Adrenal gland (tissue), 12 donors: ENCODE results near the gene NPS. TPM values are rescaled to one million over a fixed set of nuclear protein-coding genes. Genes with fewer than 3 reads are reported as not detected.

ENCODE experiments used
- DNase-seq, 7 donors: peaks; one replicate each; pipeline ENCODE4 v3.0.0-alpha.2; 2019 to 2020
- H3K27ac ChIP-seq, 5 donors: fragments of 200-600 bp; sonication (generic) in 4 of 5; 1 replicate in 3 of 5; 2 replicates in 2 of 5; pipeline versions ENCODE4 v1.5.1 to v1.8.0; 2016 to 2020; ENCODE audit warnings: mild to moderate bottlenecking in 1 of 5
- H3K27me3 ChIP-seq: fragments of 200-600 bp; 2 replicates; pipeline ENCODE4 v1.8.0; 2021
- H3K36me3 ChIP-seq, 2 donors: fragments of 200-600 bp; replicated peaks in 1 of 2; 1 replicate in 1 of 2; 2 replicates in 1 of 2; pipeline versions ENCODE4 v1.5.1 to v1.8.0; 2018 to 2022
- H3K4me1 ChIP-seq, 2 donors: fragments of 200-600 bp; replicated peaks in 1 of 2; 1 replicate in 1 of 2; 2 replicates in 1 of 2; pipeline versions ENCODE4 v1.5.1 to v1.8.0; 2018 to 2021
- H3K4me3 ChIP-seq, 4 donors: fragments of 200-600 bp; sonication (generic) in 3 of 4; one replicate each; pipeline ENCODE4 v1.5.1; 2016 to 2018
- H3K9me3 ChIP-seq, 3 donors: fragments of 200-600 bp; sonication (generic) in 1 of 3; replicated peaks in 1 of 3; 1 replicate in 2 of 3; 2 replicates in 1 of 3; pipeline versions ENCODE4 v1.5.1 to v1.8.0; 2016 to 2021
- CTCF ChIP-seq, 6 experiments: fragments of 450-650 bp in 4 of 6; fragments of 200-600 bp in 2 of 6; sonication (generic) in 1 of 6; IDR thresholded peaks; 1 replicate in 5 of 6; 2 replicates in 1 of 6; pipeline versions ENCODE4 v1.5.1 to v1.8.0; 2016 to 2021; ENCODE audit warnings: antibody characterized with exemption in 6 of 6, mild to moderate bottlenecking in 2 of 6, moderate library complexity in 1 of 6
- POLR2A ChIP-seq, 2 donors: fragments of 450-650 bp; IDR thresholded peaks; one replicate each; pipeline ENCODE4 v1.6.1; 2017; ENCODE audit warnings: antibody characterized with exemption in 2 of 2, mild to moderate bottlenecking in 2 of 2, moderate library complexity in 1 of 2
- WGBS, 4 donors: extraction: QIAGEN DNeasy Blood & Tissue Kit in 2 of 4; methylation state at CpG; one replicate each; pipeline versions ENCODE4 v1.1.5 to v1.1.7; 2013 to 2017; 5-methylcytosine and 5-hydroxymethylcytosine counted together
- intact Hi-C, 2 donors: fragments of 100-400 bp; cut with DNase I; formaldehyde crosslinking; loops; one replicate each; pipeline versions ENCODE4 v1.14.1 to v1.15.0; 2022 to 2023
- polyA plus RNA-seq, 3 donors: library from polyadenylated mRNA; stranded (reverse); fragments of 200-250 nt in 2 of 3; fragments of 350-450 nt in 1 of 3; fragmentation: Illumina TruSeq in 1 of 3; extraction: RNeasy Lipid Tissue Mini Kit (QIAGEN cat#74804) in 1 of 3; gene quantifications; one replicate each; pipeline ENCODE4 v1.2.3, GENCODE V29; 2013 to 2014
- total RNA-seq, 9 donors: library from RNA; depleted of rRNA in 4 of 9; stranded (reverse); fragments of >200 nt in 4 of 9; fragments of 120-200 nt in 1 of 9; fragmentation: NEBNext Ultra II Directional in 1 of 9; extraction: Animal tissue kit (Norgen Biotek cat#: 25700) in 1 of 9; gene quantifications; one replicate each; pipeline versions ENCODE4 v1.1.0 to v1.2.4, GENCODE V29; 2013 to 2023
- donor health status: healthy with polysubstance abuse.
- donor health status: Bipolar disorder and iron deficiency.
- donor health status: DM: yes; HTN: yes; CAD: no.
- donor health status: DM: no; HTN: no; CAD: no.
- donor health status: DM: no; HTN: no; CAD: no.
- donor health status: DM: yes; HTN: yes; CAD: no.

NPS gene
- total and polyA plus RNA-seq, 12 donors = not detected

GRCh38 chr10:127526161-127526560, 22.9 kb upstream of the NPS start:
- no peaks in the 10 kb centered on the region for H3K4me1 ChIP-seq
- no peak overlapping the region for H3K27ac ChIP-seq
- H3K27me3 ChIP-seq = no peaks in the 10 kb centered on the region
- H3K4me3 ChIP-seq = no peak overlapping the region
- intact Hi-C loops = no loop called here
- no peaks in the 10 kb centered on the region for H3K9me3 ChIP-seq
- no peak for DNase-seq
- no peak for TF ChIP-seq CTCF (IDR thresholded peaks at IDR 0.05)
- no peak for TF ChIP-seq POLR2A (IDR thresholded peaks at IDR 0.05)
- WGBS, 4 donors = 72 to 87% (median 83%) methylated on average over 4 of the region's 4 CpGs
- no peaks in the 10 kb centered on the region for H3K36me3 ChIP-seq

GRCh38 chr10:127527320-127527719, 21.8 kb upstream of the NPS start:
- WGBS, 4 donors = 68 to 72% (median 69%) methylated on average over 4 of the region's 4 CpGs

GRCh38 chr10:127527891-127528290, 21.2 kb upstream of the NPS start:
- no peak overlapping the region for H3K4me3 ChIP-seq
- no peaks in the 10 kb centered on the region for H3K4me1 ChIP-seq
- no peak overlapping the region for H3K27ac ChIP-seq
- WGBS, 4 donors = 60 to 70% (median 68%) methylated on average over 8 of the region's 8 CpGs
- H3K36me3 ChIP-seq = no peaks in the 10 kb centered on the region
- intact Hi-C loops = no loop called here
- TF ChIP-seq CTCF (IDR thresholded peaks at IDR 0.05) = no peak
- TF ChIP-seq POLR2A (IDR thresholded peaks at IDR 0.05) = no peak
- no peaks in the 10 kb centered on the region for H3K27me3 ChIP-seq
- peak in 1 of 7 donors; percentile 25 for DNase-seq
- no peaks in the 10 kb centered on the region for H3K9me3 ChIP-seq

More at GRCh38 chr10:127527320-127527719, 21.8 kb upstream of the NPS start:
- H3K27me3 ChIP-seq = no peaks in the 10 kb centered on the region
- intact Hi-C loops = no loop called here
- no peaks in the 10 kb centered on the region for H3K4me1 ChIP-seq
- no peaks in the 10 kb centered on the region for H3K36me3 ChIP-seq
- no peak for TF ChIP-seq CTCF (IDR thresholded peaks at IDR 0.05)
- no peak for TF ChIP-seq POLR2A (IDR thresholded peaks at IDR 0.05)
- no peak overlapping the region for H3K4me3 ChIP-seq
- no peak overlapping the region for H3K27ac ChIP-seq
- no peak for DNase-seq
- H3K9me3 ChIP-seq = no peaks in the 10 kb centered on the region

GRCh38 chr10:127532193-127532592, 16.9 kb upstream of the NPS start:
- no peaks in the 10 kb centered on the region for H3K4me1 ChIP-seq
- H3K27me3 ChIP-seq = no peaks in the 10 kb centered on the region
- no peak for DNase-seq
- TF ChIP-seq CTCF (IDR thresholded peaks at IDR 0.05) = no peak
- no peak for TF ChIP-seq POLR2A (IDR thresholded peaks at IDR 0.05)
- H3K4me3 ChIP-seq = no peak overlapping the region
- intact Hi-C loops = no loop called here
- H3K9me3 ChIP-seq = no peaks in the 10 kb centered on the region
- no peaks in the 10 kb centered on the region for H3K36me3 ChIP-seq
- H3K27ac ChIP-seq = no peak overlapping the region
- 84 to 93% (median 86%) methylated on average over 6 of the region's 6 CpGs for WGBS, 4 donors
